Ishikawa (cell line): ENCODE measurements around the gene HIVEP1.

Source experiments
- CREB1 ChIP-seq: IDR thresholded peaks from 2 replicates; pipeline ENCODE4 v1.6.1; 2012; ENCODE audit warnings: low read depth
- EGR1 ChIP-seq: IDR thresholded peaks from 2 replicates; pipeline ENCODE4 v1.6.1; 2012
- EP300 ChIP-seq: IDR thresholded peaks from 2 replicates; pipeline ENCODE4 v1.6.1; 2012; ENCODE audit warnings: borderline replicate concordance
- FOXM1 ChIP-seq: IDR thresholded peaks from 2 replicates; pipeline ENCODE4 v1.6.1; 2012; ENCODE audit warnings: low read depth, borderline replicate concordance
- RAD21 ChIP-seq: IDR thresholded peaks from 2 replicates; pipeline ENCODE4 v1.6.1; 2012; ENCODE audit warnings: low read depth
- TCF12 ChIP-seq: IDR thresholded peaks from 2 replicates; pipeline ENCODE4 v1.6.1; 2012; ENCODE audit warnings: low read depth
- TEAD4 ChIP-seq: IDR thresholded peaks from 2 replicates; pipeline ENCODE4 v1.6.1; 2012
- YY1 ChIP-seq: IDR thresholded peaks from 2 replicates; pipeline ENCODE4 v1.6.1; 2012; ENCODE audit warnings: low read depth
- TF ChIP-seq, protein P1 (sequence below): IDR thresholded peaks from 2 replicates; pipeline ENCODE4 v1.6.1; 2012
- TF ChIP-seq, protein P2 (sequence below): IDR thresholded peaks from 2 replicates; pipeline ENCODE4 v1.6.1; 2012
- TF ChIP-seq, protein P3 (sequence below): IDR thresholded peaks from 2 replicates; pipeline ENCODE4 v1.6.1; 2012; ENCODE audit warnings: low read depth, mild to moderate bottlenecking

DNA sequence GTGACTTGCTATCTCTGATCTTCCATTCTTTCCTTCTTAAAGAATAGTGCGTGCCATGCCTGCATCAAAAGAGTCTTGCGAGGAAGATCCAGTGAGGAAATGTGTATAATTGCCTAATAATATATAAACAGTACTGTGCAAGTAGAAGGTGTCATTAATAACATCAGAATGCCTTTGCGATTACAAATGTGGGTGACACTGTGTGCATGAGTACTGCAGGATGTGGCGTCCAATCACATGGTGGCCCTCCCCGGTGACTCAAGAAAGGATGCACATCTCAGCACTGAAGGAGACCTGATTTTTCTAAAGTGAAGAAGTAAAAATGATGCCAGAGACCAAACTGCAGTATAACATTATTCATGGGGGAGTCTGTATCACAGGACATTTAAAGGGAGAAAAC, 170.6 kb downstream of the HIVEP1 start:
- TF ChIP-seq, protein P1, sequence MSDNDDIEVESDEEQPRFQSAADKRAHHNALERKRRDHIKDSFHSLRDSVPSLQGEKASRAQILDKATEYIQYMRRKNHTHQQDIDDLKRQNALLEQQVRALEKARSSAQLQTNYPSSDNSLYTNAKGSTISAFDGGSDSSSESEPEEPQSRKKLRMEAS: no peak
- TF ChIP-seq TCF12: no peak
- no peak for TF ChIP-seq EGR1
- no peak for TF ChIP-seq YY1
- TF ChIP-seq, protein P2, sequence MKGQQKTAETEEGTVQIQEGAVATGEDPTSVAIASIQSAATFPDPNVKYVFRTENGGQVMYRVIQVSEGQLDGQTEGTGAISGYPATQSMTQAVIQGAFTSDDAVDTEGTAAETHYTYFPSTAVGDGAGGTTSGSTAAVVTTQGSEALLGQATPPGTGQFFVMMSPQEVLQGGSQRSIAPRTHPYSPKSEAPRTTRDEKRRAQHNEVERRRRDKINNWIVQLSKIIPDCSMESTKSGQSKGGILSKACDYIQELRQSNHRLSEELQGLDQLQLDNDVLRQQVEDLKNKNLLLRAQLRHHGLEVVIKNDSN: no peak
- TF ChIP-seq, protein P3, sequence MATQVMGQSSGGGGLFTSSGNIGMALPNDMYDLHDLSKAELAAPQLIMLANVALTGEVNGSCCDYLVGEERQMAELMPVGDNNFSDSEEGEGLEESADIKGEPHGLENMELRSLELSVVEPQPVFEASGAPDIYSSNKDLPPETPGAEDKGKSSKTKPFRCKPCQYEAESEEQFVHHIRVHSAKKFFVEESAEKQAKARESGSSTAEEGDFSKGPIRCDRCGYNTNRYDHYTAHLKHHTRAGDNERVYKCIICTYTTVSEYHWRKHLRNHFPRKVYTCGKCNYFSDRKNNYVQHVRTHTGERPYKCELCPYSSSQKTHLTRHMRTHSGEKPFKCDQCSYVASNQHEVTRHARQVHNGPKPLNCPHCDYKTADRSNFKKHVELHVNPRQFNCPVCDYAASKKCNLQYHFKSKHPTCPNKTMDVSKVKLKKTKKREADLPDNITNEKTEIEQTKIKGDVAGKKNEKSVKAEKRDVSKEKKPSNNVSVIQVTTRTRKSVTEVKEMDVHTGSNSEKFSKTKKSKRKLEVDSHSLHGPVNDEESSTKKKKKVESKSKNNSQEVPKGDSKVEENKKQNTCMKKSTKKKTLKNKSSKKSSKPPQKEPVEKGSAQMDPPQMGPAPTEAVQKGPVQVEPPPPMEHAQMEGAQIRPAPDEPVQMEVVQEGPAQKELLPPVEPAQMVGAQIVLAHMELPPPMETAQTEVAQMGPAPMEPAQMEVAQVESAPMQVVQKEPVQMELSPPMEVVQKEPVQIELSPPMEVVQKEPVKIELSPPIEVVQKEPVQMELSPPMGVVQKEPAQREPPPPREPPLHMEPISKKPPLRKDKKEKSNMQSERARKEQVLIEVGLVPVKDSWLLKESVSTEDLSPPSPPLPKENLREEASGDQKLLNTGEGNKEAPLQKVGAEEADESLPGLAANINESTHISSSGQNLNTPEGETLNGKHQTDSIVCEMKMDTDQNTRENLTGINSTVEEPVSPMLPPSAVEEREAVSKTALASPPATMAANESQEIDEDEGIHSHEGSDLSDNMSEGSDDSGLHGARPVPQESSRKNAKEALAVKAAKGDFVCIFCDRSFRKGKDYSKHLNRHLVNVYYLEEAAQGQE: no peak
- no peak for TF ChIP-seq CREB1
- TF ChIP-seq EP300: no peak
- no peak for TF ChIP-seq FOXM1
- no peak for TF ChIP-seq RAD21
- TF ChIP-seq TEAD4: no peak
